IMR-90 (cell line): ENCODE measurements around the gene SNED1.

Source experiments
- CEBPB ChIP-seq: IDR thresholded peaks from 2 replicates; pipeline ENCODE4 v1.6.1; 2012; ENCODE audit warnings: low read depth, low read length, improper control_type of control experiment
- CTCF ChIP-seq: conservative IDR thresholded peaks from 2 replicates; pipeline ENCODE4 v1.5.1; 2012; ENCODE audit warnings: mild to moderate bottlenecking, low read depth, low read length, improper control_type of control experiment
- FOS ChIP-seq: fragments of 150-350 bp; IDR thresholded peaks from 2 replicates; pipeline ENCODE4 v1.6.1; 2016; ENCODE audit warnings: low read depth, low read length
- MAFK ChIP-seq: IDR thresholded peaks from 2 replicates; pipeline ENCODE4 v1.6.1; 2012; ENCODE audit warnings: low read depth, low read length, improper control_type of control experiment
- POLR2A ChIP-seq: IDR thresholded peaks from 2 replicates; pipeline ENCODE4 v1.6.1; 2012; ENCODE audit warnings: mild to moderate bottlenecking, low read depth, low read length
- RAD21 ChIP-seq: IDR thresholded peaks from 2 replicates; pipeline ENCODE4 v1.6.1; 2012; ENCODE audit warnings: low read length, improper control_type of control experiment
- TF ChIP-seq, protein P1 (sequence below): fragments of 150-350 bp; IDR thresholded peaks from 2 replicates; pipeline ENCODE4 v1.6.1; 2016; ENCODE audit warnings: low read depth, mild to moderate bottlenecking, low read length, moderate library complexity, borderline replicate concordance

- TF ChIP-seq CTCF (no peak), RAD21 (no peak), POLR2A (no peak), CEBPB (no peak), MAFK (no peak), FOS (no peak)
- TF ChIP-seq, protein P1, sequence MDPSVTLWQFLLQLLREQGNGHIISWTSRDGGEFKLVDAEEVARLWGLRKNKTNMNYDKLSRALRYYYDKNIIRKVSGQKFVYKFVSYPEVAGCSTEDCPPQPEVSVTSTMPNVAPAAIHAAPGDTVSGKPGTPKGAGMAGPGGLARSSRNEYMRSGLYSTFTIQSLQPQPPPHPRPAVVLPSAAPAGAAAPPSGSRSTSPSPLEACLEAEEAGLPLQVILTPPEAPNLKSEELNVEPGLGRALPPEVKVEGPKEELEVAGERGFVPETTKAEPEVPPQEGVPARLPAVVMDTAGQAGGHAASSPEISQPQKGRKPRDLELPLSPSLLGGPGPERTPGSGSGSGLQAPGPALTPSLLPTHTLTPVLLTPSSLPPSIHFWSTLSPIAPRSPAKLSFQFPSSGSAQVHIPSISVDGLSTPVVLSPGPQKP: no peak
These were observed at the start of gene SNED1 for GRCh38 chr2:240997856-240998705.
